Activated CD4-positive, alpha-beta T cell treated with anti-CD3 and anti-CD28 coated beads, Interleukin-2, amount 50 U/mL, for 48 hours (primary cell): ENCODE results near the gene ZNF516.
"Not testable (repeated sequence)": the region's sequence is repeated elsewhere in the genome, so short reads cannot be mapped to it uniquely, and the experiment has no call there.

Source experiments
- DNase-seq, 2 experiments: peaks; one replicate each; pipeline ENCODE4 v3.0.0-alpha.2; 2020

ZNF516 gene, protein sequence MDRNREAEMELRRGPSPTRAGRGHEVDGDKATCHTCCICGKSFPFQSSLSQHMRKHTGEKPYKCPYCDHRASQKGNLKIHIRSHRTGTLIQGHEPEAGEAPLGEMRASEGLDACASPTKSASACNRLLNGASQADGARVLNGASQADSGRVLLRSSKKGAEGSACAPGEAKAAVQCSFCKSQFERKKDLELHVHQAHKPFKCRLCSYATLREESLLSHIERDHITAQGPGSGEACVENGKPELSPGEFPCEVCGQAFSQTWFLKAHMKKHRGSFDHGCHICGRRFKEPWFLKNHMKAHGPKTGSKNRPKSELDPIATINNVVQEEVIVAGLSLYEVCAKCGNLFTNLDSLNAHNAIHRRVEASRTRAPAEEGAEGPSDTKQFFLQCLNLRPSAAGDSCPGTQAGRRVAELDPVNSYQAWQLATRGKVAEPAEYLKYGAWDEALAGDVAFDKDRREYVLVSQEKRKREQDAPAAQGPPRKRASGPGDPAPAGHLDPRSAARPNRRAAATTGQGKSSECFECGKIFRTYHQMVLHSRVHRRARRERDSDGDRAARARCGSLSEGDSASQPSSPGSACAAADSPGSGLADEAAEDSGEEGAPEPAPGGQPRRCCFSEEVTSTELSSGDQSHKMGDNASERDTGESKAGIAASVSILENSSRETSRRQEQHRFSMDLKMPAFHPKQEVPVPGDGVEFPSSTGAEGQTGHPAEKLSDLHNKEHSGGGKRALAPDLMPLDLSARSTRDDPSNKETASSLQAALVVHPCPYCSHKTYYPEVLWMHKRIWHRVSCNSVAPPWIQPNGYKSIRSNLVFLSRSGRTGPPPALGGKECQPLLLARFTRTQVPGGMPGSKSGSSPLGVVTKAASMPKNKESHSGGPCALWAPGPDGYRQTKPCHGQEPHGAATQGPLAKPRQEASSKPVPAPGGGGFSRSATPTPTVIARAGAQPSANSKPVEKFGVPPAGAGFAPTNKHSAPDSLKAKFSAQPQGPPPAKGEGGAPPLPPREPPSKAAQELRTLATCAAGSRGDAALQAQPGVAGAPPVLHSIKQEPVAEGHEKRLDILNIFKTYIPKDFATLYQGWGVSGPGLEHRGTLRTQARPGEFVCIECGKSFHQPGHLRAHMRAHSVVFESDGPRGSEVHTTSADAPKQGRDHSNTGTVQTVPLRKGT

DNA sequence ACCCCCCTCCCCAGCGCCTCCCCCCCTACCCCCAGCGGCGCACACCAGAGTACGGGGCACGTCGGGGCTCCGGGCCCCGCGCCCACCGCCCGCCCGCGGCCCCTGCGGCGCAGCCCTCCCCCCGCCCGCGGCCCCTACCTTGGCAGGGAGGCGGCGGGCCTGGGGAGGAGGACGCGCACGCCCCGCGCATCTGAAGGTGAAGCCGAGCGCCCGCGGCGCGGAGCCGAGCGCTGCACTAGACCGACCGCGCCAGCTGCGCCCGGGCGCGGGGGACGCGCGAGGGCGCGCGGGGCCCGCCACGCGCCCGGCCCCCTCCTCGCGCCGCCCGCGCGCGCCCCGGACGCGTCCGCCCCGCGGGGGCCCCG lies at the start of gene ZNF516:
Gene ZNF516, minus strand, starts transcription at position 237 of the 365 bp plus-strand sequence. CDS start 52,188 bp downstream, outside the sequence.
- DNase-seq, result no peak

DNA sequence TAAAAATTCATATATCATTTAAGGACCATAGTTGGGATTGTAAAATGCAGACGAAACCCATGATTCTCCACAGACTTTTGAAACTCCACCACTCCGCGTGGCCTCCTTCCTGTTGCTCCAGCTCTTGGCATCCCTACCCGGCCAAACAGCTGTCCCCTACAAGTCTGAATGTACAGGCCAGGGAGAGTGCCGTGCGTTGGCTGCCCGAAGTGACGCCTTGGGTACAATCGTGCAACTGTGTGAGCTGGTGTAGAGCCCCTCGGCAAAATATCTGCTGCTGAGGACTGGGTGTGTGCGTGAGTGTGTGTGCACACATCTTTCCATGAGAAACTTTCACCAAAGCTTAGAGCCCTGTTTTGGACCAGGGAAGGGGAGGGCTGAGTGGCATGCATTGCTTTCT lies 43.8 kb upstream of the ZNF516 start:
- no peak for DNase-seq

DNA sequence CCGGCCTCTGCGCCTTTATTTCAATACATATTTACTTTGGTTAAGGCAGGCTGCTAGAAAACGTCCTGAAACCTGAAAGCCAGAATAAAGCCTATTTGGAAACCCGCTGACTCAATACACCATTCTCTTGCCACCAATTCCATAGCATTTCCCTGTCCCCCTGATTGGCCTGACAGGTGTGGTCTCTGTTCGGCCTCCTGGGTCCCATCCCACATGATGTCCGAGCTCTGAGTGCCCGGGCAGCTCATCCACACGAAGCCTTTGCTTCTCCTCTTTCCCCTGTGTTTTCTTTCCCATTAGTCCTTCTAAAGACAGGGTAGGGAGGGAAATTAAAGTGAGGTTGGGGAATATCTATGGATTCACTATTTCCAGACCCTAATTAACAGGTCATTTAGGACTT lies 42.6 kb upstream of the ZNF516 start:
- no peak for DNase-seq

DNA sequence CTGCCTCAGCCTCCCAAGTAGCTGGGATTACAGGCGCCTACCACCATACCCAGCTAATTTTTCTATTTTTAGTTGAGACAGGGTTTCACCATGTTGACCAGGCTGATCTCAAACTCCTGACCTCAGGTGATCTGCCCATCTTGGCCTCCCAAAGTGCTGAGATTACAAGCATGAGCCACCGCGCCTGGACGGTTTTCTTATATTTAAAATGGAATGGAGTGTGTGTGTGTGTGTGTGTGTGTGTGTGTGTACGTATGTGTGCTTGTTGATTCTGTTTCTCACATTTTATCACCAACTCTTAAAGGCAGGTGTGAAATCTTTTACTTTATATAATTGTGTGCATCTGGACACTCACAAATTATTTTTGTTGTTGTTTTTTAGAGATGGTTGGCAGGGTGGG lies 41.6 kb upstream of the ZNF516 start:
- not testable (repeated sequence) for DNase-seq

DNA sequence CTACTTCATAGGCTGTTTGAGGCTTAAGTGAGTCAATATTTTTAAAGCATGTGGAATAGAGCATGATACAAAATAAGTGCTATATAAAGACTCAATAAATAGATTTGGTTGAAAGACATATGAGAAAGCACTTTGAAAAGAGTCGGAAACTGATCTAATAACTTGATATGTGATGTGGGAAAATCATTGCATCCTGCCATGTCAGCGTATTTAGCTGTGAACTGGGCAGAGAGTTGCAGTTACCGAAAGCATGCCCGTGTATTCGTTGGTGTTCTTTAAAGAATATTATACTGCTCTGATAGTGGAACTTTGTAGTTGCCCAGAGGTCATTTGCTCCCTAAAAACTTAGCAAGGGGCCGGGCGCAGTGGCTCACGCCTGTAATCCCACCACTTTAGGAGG lies 37.8 kb upstream of the ZNF516 start:
- DNase-seq, result no peak

DNA sequence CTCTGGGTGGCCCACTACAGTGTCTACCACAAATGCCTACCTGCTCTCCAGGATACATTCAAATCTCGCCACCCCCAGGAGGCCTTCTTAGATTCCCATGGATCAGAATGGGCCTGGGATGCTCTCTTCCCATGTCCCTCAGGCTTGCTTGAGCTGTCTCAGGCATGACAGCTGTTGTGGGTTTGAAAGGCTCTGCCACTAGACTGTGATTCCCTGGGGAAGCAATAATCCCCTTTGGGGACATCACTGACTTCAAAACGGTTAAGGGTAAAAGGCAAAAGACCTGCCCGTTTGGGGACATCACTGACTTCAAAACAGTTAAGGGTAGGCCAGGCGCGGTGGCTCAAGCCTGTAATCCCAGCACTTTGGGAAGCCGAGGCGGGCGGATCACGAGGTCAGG lies 35.8 kb upstream of the ZNF516 start:
- DNase-seq, result no peak

DNA sequence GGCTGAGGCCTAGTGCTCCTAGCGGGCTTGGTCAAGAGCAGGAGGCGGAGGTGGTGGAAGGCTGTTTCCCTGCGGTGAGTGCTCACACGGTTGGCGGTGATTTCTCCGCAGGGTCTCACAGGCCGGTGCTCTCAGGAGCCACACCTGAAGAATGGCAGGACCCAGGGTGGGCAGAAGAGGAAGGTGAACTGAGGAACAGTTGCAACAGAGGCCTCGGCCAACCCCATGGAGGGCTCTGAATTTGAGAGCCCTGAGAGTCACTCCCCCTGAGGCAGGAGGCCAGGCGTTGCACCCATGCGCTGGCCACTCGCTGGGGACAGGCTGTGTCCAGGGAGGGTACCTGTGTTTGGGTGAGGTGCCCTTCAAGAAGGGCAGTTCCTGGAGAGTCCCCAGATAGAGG lies 35.3 kb upstream of the ZNF516 start:
- no peak for DNase-seq

DNA sequence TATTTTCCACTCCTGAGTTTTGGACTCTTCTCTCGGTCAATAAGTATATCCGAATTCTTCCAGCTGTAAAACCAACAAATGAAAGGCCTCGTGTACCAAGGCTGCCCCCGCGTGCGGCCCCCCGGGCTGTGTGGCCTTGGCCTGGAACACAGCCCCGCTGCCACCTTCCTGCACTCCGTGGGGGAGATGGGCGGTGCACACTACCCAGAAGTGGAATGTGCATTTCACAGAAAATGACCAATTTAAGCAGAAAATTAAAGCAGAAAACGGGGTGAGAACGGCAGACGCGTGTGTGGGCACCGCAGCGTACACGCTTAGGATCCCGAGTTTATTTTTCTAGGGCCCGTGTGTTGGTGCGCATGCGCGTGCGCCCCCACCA lies 34.4 kb upstream of the ZNF516 start:
- DNase-seq, result no peak

DNA sequence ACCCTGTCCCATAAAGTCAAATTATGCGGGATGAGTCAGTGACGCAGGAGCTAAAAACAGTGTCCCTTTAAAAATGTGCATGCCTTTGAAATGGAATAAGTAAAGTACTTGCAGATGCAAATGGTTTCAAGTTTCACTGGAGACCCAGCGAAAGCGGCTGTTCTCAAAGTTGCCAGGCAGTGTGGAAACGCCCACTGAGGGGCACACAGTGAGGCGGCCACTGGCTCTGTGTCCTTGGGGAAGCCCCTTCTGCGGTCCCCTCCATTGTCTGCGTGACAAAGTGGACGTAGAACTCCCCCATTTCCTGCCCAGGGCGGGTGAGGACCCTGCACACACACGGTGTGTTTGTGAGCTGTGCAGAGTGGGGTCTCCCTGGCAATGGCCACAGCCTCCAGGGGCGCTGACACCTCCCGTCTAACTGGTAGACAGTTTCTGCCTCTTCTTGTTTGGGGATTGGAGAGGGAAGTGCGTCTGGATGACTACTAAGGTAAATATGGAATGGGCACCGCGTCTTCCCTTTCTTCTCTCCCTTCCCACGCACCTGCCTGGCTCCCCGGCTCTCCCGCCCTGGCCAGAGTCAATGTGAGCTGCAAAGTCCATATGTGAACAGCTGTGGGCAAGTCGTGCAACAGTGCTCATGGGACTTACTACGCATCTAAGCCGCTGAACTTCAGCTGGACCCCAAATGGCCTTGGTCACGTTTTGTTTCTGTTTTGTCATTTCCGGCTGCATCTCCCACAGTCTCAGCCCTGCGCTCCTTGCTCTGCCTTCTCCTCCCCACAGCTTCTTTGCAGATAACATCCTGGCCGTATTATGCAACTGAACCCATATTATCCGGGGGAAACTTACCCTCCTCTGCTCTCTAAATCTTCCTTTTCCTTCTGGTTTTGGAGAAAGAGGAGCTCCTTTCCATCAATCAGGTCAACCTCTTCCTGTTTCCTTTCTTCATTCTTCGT lies 33.7 kb upstream of the ZNF516 start:
- peak in 1 of 2 experiments; percentile 19 for DNase-seq

DNA sequence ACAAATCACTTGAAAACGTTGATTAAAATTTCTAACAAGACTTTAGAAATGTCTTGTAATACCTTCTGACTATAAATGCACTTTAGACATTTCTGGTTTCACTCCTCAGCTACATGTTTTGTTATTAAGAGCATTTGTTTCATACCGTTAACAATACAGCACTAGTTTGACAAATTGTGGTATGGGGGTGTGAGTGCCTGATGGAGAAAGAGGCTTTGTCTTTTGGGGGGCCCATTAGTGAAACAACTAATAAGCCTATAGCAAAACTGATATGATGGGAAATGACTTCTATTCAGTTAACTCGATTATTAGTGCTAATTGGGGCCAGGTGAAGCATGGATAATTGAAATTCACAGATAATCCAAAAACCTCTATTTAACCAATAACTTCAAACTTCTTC lies 30.9 kb upstream of the ZNF516 start:
- no peak for DNase-seq

DNA sequence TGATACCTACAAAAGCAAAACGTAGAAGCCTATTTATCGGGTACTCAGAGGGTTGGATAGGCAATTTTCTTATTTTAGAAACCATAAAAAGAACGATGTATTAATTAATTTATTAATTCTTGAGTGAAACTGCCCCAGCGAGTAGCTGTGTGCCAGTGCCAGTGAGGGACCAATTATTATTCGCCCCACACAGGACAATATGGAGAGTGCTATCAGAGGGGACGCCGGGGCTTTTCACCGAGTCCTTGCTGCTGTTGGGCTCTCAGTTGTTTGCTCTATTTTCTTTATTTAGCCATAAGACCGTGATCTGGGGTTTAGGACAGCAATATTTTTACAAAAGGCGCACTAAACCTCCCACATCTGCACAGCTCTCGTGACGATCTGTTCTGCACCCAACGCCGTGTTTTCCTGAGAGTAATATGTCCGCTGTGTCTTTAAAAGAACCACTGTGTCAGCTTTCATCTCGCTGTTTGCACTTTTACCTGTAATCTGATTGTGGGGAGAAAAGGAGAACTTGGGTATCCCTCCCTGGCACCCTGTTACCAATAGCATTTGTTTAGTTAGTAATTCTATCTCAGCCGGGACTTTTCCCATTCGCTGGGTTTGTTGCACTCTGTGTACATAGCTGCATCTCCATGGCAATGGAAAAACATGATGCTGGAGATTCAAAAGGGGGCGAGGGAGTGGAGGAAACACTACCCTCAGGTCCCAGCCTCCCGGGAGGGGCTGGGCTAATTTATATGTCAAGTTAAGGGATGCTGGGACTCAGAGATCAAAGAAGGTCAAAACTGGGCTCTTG lies 30.1 kb upstream of the ZNF516 start:
- no peak for DNase-seq

DNA sequence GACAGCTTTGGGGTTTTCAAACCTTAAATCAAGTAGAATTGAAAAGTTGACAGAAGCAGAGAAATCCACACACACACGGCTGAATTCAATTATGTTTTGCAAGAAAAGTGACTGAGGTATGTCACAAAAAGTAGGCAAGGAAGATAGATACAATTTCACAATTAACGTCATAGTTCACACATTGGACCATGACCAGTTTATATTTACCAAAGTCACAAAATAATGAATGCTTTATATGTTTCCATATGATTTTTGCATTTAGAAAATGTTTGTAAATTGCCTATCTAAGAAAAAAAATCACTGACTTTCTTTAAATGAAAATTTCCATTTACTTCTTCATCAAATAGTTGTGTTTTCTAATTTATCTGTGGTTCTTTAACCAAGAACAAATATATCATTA lies 29.4 kb upstream of the ZNF516 start:
- DNase-seq, result no peak

DNA sequence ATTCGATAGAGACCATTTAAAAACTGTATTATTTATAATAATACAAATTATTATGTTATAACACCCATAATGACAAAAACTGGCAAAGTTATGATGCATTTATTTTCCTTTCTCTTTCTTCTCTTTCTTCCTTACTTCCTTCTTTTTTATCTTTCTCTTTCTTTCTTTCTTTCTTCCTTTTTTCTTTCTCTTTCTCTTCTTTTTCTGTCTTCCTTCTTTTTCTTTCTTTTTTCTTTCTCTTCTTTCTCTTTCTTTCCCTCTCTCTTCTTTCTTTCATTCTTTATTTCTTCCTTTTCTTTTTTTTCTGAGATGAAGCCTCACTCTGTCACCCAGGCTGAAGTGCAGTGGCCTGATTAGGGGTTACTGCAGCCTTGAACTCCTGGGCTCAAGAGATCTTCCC lies 27.5 kb upstream of the ZNF516 start:
- no peak for DNase-seq

DNA sequence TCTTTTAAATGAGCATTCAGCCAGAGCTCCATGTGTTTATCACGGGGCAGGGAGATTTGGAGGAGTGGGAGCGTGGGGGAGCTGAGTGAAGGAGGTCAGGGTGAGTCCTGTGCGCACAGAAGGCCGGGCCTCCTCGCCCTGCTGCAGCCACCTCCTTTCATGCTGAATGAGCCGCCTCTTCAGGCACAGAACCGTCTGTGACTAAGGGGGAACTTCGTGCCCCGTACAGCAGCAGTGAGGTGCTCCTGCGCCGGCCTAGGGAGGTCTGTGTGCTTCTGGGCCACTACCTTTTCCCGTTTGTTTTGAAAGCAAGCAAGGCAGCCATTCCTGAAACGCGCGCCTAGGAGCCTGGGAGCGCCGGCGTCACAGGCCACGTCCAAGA lies 27.1 kb upstream of the ZNF516 start:
- DNase-seq, result no peak

DNA sequence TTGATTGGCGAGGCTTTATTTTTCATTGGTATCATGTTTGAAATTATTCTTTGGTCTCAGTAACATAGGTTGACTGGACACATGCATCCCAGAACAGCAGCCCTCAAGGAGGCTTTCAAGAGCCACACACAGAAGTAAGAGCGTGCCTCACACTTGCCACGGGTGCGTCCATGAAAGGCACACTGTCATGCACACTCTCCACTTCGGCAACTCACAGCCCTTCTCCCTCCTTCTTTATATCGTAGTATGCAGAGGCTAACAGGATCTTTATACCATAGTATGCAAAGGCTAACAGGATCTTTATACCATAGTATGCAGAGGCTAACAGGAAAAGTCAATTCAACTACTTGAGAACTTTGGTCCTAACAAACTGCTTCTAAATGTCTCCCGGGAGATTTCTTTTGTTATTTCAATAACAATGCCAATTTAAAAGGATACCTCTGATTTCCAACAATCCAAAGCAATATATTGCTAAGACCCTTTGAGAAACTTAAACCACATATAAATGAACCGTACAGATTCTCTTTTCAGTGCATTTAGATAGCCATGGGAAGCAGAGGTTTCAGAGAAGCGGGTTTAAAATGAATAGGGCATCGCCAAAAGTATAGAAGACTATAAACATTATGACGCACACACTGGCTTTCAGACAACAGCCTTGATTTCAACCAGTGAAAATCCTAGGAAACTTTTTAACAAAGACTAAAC lies 26.5 kb upstream of the ZNF516 start:
- no peak for DNase-seq

DNA sequence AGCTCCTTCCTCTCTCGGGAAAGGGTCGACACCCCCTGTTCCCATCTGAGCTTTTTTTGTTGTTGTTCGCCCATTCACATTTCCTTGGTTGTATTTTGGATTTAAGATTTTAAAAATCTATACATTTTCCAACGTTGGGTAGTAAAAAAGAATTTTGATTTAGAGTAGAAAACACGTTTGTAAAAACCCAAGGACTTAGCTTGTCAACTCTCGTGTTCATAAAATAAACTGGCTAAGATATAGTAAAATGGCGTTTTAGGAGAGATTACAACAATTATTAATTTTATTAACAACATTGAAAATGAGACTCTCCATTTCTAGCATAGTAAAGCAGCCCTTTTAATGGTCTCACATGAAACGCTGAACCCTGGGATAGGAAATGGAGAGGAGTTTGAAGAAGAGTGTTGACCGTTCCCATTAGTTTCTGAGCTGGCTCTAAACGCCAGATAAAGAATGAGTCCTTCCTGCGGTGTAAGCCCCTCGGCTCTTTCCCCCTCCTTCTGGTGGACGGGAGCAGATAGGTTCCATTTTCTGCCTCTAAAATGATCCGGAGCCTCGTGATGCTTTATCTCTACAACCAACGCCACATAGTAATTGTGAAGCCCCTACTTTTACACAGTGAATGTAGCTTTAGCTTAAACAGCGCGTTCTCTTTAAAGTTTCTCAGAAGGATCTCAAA lies 24.0 kb upstream of the ZNF516 start:
- no peak for DNase-seq

DNA sequence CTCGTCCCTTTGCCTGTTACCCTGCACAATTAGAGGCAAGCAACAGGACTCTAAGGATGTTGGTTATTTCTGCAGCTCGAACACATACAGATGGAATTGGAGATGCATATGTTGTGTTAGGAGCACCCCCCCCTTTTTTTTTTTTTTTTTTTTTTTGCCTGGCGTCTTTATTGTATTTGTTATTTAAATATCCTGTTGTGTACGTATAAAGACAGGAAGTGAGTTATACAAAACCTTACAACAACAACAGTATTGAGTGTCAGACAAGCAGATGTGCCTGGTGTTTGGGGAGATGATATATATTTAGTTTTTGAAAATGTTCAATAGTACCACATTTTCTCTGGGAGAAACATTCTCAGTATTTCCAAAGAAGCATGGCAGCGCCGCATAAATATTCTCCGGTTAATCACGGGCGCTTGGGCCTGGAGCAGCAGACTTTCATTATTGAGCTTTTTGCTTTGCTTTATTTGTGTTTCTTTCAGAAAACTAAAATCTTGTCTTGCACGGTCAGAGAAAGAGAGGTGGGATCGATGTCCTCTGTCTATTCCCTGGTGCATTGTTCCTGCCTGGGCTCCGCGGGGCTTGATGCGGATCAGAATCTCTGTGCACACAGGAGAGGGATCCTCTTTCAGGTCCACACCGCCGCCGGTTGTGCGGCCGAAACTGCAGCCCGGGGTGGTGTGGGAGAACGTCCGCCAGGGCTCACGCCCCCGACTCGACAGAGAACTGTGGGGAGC lies 23.2 kb upstream of the ZNF516 start:
- DNase-seq, result no peak

DNA sequence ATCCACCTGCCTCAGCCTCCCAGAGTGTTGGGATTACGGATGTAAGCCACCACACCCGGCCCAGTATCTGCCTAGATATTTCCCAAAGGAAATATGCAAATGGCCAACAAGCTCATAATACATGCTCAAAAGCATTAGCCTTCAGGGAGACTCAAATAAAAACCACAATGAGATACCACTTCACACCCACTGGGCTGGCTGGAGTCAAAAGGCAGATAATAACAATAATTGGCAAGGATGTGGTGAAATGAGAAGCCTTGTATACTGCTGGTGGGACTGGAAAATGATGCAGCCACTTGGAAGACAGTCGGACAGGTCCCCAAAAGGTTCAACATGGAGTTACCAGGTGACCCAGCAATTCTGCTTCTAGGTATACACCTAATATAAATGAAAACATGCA lies 20.5 kb upstream of the ZNF516 start:
- no peak for DNase-seq

DNA sequence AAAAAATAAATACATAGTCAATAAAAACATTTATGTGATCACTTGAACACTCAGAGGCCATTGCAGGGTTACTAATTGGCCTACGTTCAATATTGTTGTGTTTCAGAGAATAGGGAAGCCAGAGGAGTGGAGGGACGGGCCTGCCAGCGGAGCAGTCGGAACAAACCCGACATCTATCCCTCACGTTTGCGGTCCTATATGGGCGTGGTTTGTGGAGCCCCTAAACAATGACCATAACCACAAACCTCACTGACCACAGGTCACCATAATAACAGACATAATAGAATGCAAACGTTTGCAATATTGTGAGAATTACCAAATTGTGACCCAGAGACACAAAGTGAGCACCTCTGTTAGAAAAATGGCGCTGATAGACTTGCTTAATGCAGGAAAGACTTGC lies 19.5 kb upstream of the ZNF516 start:
- no peak for DNase-seq
